ENCODE results near the gene NOTUM. TPM values are rescaled to one million over a fixed set of nuclear protein-coding genes. Genes with fewer than 3 reads are reported as not detected.

NOTUM gene
- under 0.01 TPM in 2 replicates for total RNA-seq

- DNase-seq (ENCODE audit: low read depth in 2 of 2), result peak in 1 of 2 donors; percentile 16
Observed at GRCh38 chr17:81961087-81961511, at the start of gene NOTUM. TSS of gene NOTUM (minus strand) at chr17:81961187. CDS start at chr17:81960909, 278 bp downstream.

DNA sequence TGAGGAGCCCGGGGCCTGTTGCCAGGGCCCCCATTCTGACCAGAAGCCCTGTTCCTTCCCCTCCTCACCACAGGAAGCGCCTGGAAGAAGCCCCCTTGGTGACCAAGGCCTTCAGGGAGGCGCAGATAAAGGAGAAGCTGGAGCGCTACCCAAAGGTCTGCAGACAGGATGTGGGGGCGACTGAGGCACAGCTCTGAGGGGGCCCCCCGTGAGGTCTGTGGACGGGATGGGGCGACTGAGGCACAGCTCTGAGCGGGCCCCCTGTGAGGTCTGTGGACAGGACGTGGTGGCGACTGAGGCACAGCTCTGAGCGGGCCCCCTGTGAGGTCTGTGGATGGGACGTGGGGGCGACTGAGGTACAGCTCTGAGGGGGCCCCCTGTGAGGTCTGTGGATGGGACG, 48.4 kb upstream of the NOTUM start:
- DNase-seq (ENCODE audit: low read depth in 2 of 2), result no peak

DNA sequence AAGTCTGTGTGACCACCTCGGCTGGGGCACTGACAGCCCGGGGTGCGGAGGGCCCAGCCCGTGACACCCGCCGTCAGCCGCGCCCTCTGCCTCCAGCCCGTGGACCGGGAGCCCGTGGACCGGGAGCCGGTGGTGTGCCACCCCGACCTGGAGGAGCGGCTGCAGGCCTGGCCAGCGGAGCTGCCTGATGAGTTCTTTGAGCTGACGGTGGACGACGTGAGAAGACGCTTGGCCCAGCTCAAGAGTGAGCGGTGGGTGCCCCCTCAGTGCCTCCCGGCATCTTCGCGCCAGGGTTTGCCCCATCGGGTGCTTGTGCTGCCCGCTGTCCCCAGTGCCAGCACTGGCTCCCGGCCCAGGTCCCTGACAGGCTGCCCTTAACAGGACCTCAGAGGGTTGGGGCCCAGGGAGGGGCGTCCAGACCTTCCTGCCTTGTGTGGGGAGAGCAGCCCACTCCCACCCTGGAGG, 48.0 kb upstream of the NOTUM start:
- DNase-seq (ENCODE audit: low read depth in 2 of 2), result no peak

DNA sequence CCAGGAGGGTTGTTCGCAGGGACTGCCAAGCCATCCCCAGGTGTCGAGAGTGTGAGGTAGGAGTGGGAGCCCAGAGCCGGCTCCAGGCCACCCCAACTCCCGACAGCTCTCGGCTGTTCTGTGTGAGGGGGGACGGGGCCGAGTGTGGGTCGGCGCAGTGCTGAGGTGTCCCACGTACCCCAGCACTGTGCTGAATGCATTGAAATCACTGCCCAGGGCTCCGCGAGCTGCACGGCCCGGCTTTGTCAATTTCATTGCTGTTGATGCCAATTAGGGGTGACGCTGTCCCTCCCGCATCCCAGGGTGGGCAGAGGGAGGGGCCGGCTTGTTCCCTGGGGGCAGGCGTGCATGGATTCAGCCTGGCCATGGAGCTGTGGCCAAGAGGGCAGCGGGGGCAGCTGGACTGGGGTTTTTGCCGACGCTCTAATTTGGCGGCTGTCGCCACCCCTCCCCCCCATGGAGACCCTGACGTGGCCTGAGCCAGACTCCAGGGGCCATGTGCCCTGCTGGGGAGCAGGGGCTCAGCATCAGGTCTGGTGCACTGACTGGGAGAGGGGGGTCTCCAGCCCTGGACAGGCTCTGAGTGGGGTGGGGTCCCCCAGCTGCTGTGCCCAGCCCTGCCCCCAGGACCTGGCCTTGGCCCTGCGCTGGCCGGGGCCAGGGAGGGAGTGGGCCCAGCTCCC, 47.4 kb upstream of the NOTUM start:
- no peak for DNase-seq (ENCODE audit: low read depth in 2 of 2)

GRCh38 chr17:82007495-82008257, 46.7 kb upstream of the NOTUM start:
- no peak for DNase-seq (ENCODE audit: low read depth in 2 of 2)

GRCh38 chr17:82007228-82007494, 46.2 kb upstream of the NOTUM start:
- no peak for DNase-seq (ENCODE audit: low read depth in 2 of 2)

DNA sequence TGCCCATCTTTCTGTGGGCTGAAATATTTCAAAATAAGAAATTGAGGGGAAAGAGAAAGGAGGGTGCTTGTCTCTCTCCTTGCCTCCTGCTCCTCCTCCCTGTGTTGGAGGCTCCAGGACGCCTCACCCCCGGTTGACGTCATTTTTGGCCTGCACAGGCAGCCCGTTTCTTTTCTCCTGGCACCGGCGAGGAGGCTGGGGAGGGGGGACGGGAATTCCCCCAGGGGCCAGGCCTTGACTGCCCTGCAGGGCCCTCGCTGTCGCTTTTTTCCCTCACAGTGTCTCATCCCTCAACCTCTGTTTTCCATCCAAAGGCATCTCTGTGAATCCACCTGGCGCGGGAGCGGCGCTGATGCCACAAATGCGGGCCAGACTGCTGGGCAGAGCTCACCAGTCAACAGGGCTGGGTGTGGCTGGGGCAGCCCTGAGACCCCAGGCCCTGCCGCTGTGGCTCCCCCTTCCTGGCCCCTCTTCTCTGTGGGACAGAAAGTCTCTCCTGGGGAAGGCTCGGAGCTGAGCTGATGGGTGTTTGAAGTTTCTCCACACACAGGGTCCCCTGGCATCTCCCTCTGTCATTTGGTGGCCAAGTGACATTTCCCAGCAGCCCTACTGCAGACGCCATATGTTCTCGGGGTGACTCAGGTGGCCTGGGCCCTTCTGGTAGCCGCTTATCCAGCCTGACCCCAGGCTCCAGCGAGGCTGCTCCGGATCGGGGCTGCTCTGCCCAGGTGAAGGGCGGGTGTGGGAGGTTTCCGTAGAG, 45.7 kb upstream of the NOTUM start:
- no peak for DNase-seq (ENCODE audit: low read depth in 2 of 2)

DNA sequence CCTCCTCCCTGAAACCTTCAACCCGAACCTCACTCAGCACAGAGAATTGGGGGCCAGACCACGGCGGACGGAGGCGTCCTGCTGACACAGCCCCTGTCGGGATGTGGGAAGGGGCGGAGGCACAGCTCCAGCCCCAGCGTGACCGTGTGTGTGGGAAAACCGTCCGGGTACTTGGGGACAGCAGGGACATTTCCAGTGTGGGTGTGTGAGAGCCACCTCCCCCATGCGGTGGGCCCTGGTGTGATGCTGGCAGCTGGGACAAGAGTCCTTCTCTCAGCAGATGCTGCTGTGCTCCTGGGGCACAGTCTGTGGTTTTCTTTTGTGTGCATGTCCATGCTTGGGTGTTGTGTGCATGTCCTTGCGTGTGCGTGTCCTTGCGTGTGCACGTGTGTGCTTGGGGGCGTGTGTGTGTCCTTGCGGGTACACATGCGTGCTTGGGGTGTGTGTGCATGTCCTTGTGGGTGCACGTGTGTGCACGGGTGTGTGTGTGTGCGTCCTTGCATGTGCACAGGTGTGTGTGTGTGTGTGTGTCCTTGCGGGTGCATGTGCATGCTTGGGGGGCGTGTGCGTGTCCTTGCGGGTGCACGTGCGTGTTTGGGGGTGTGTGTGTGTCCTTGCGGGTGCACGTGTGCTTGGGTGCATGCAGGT, 44.8 kb upstream of the NOTUM start:
- no peak for DNase-seq (ENCODE audit: low read depth in 2 of 2)

GRCh38 chr17:82004517-82005455, 43.8 kb upstream of the NOTUM start:
- DNase-seq (ENCODE audit: low read depth in 2 of 2), result no peak

- peak; percentile 30 to 89 for DNase-seq (ENCODE audit: low read depth in 2 of 2)
Observed at GRCh38 chr17:82003411-82004381, 42.7 kb upstream of the NOTUM start.

- DNase-seq (ENCODE audit: low read depth in 2 of 2), result no peak
Observed at GRCh38 chr17:82001571-82002056, 40.6 kb upstream of the NOTUM start.

GRCh38 chr17:82000803-82001570, 40.0 kb upstream of the NOTUM start:
- no peak for DNase-seq (ENCODE audit: low read depth in 2 of 2)

DNA sequence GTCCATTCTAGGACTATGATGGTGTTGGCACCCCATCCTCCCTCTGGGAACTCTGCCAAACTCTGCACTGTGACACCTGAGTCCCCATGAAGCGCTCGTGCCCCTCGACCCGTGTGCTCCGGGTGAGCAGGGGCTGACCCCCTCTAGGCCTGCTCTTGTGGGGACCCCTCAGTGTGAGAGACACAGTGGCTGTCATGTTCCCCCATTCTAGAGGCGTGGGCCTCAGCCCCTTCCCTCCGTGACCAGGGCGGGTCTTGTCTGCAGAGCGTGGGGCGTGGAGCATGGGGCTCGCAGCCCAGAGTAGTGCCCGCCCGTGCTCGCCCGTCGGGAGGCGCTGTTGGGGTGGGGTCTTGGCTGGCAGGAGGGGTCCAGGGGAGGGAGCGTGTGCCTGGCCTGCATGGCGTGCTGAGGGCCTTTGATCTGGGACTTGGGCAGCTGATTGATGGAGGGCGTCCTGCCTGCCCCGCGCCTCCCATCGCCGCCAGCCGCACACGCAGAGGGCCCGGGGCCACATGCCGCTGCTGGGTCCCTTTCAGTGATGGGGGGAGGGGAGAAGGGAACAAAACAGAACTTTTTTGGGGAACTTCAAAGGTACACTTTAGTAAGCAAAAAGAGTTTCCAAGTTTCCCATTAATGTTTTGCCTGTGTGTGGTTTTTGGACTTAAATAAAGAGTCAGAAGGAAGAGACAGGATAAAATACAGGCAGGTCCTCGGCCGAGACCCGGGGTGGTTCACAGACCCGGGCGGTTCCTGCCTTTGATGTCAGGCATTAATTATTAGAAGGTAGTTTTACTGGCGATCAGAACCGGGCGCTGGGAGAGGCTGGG, 39.2 kb upstream of the NOTUM start:
- no peak for DNase-seq (ENCODE audit: low read depth in 2 of 2)

DNA sequence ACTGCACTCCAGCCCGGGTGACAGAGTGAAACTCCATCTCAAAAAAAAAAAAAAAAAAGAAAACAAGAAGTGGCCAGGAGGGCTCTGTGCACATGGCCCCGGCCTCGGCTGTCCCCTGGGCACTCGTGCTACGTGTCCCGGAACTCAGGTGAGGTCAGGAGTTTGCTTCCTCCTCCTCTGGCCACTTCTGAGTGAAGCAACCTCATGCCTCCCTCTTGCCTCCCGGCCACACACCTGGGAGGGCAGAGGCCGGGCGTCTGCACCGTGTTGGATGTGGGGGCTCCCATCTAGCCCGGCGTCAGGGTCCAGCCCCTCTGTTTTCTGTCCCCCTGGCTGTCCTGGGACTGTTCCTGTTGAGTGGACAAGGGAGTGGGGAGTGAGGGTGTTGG, 38.6 kb upstream of the NOTUM start:
- DNase-seq (ENCODE audit: low read depth in 2 of 2), result no peak

- no peak for DNase-seq (ENCODE audit: low read depth in 2 of 2)
Observed at GRCh38 chr17:81998691-81999438, 37.9 kb upstream of the NOTUM start.

- DNase-seq (ENCODE audit: low read depth in 2 of 2), result no peak
Observed at GRCh38 chr17:81998212-81998611, 37.2 kb upstream of the NOTUM start.

Data from dermis microvascular lymphatic vessel endothelial cell (primary cell).